Right lobe of liver (tissue), 4 donors: Measurements from ENCODE around the gene TRIM71.

Experiments
- CTCF ChIP-seq, 4 donors: fragments of 200-600 bp in 3 of 4; fragments of 450-650 bp in 1 of 4; IDR thresholded peaks; one replicate each; pipeline versions ENCODE4 v1.5.1 to v1.8.0; 2016 to 2022; ENCODE audit warnings: antibody characterized with exemption in 4 of 4, mild to moderate bottlenecking in 2 of 4
- POLR2A ChIP-seq: fragments of 450-650 bp; IDR thresholded peaks from one replicate; pipeline ENCODE4 v1.6.1; 2017; ENCODE audit warnings: antibody characterized with exemption, mild to moderate bottlenecking
- donor health status: DM: no; HTN: no; CAD: no.
- donor health status: DM: no; HTN: no; CAD: no.
- donor health status: DM: no; HTN: yes; CAD: no.

DNA sequence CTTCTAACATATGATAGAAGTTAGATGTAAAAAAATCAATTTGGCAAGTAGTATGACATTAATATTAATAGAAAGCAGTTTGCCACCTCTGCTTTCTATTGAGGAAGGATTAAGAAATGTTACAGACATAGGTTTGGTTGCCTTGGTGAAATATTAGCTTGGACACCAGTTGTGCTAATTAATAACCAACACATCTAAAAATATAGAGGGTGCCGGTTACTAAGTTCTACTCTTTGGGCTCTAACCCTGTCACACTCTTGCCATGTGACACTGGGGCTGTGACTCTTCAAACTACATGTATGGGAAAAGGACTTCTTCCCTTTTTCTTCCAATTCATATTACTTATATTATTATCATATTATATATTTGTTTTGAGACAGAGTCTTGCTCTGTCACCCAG is 64.4 kb downstream of the TRIM71 start:
- TF ChIP-seq CTCF (IDR thresholded peaks at IDR 0.05) (no peak), POLR2A (no peak)
